ENCODE data around the gene NR1I3. TPM values are rescaled to one million over a fixed set of nuclear protein-coding genes. Genes with fewer than 3 reads are reported as not detected.

NR1I3 gene
- polyA plus RNA-seq, 1 experiment, result not detected

DNA sequence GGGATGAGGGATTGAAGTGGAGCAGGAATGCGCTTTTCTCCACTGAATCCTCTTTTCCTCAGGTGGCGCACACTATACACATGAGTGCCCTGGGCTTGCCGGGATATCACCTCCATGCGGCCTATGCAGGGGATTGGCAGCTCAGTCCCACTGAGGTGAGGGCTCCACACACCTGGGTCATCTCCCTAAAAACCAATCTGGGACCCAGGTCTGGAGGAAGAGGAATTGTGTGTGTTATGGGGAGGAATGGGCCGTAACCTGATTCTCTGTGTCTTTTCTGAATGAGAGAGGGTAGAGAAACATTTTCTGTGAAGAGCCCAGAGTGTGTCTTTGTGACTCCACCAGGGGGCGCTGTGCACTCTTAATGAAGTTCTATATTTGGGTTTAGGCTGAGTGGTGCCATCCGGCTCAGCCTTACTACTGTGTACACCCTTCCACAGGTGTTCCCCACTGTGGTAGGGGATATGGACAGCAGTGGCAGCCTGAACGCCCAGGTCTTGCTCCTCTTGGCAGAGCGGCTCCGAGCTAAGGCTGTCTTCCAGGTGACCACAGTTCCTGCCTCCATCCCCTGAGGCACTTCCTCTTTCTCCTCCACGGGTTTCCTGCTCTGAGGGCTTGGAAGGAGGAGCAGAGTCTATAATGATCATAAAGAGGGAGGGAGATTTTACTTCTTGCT is 10.7 kb downstream of the NR1I3 start:
- Histone ChIP-seq H3K27me3 (ENCODE audit: control insufficient read depth, insufficient read depth, low read length) (no peaks in the 10 kb centered on the region), H3K36me3 (ENCODE audit: control insufficient read depth, insufficient read depth, low read length) (peaks cover 6% of the 10 kb centered on the region), H3K4me3 (ENCODE audit: low read depth, low read length) (no peak overlapping the region)
- no peak for DNase-seq (ENCODE audit: low read depth)
- ChIA-PET CTCF (interaction anchor here (0.6 to 10.0 kb wide), 32 partner anchors 8 to 210 kb away, joined by 3 to 159 read pairs (median 5); partner anchors contain the start of genes FCER1G, NDUFS2, NR1I3 and PPOX), POLR2A (no interaction called here)
- TF ChIP-seq, protein P1, sequence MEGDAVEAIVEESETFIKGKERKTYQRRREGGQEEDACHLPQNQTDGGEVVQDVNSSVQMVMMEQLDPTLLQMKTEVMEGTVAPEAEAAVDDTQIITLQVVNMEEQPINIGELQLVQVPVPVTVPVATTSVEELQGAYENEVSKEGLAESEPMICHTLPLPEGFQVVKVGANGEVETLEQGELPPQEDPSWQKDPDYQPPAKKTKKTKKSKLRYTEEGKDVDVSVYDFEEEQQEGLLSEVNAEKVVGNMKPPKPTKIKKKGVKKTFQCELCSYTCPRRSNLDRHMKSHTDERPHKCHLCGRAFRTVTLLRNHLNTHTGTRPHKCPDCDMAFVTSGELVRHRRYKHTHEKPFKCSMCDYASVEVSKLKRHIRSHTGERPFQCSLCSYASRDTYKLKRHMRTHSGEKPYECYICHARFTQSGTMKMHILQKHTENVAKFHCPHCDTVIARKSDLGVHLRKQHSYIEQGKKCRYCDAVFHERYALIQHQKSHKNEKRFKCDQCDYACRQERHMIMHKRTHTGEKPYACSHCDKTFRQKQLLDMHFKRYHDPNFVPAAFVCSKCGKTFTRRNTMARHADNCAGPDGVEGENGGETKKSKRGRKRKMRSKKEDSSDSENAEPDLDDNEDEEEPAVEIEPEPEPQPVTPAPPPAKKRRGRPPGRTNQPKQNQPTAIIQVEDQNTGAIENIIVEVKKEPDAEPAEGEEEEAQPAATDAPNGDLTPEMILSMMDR (IDR thresholded peaks at IDR 0.05; ENCODE audit: insufficient read depth, low read depth, low read length), result peak; percentile 81

DNA sequence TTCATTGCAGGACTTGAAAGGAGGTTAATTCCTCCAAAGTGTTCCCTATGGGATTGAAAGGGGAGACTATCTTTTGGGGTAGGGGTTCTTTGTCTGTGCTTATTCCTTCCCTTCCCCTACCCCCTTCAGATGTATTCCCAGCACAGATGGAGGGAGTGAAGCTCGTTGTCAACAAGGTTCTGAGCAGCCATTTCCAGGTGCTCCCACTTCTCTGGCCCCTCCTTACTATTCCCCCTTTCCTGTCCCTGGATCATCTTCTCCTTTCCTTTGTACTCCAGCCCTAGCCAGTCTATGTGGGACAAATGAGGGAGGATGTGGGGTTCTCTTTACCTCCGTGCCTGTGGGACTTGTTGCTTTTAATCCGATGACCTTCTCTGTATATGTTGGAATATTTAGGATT is 11.2 kb downstream of the NR1I3 start:
- ChIA-PET CTCF (interaction anchor here (0.7 to 10.0 kb wide), 26 partner anchors 9 to 210 kb away, joined by 3 to 159 read pairs (median 6); partner anchors contain the start of genes FCER1G, NDUFS2, NR1I3 and PPOX), POLR2A (no interaction called here)
- Histone ChIP-seq H3K36me3 (ENCODE audit: control insufficient read depth, insufficient read depth, low read length) (peaks cover 6% of the 10 kb centered on the region), H3K4me3 (ENCODE audit: low read depth, low read length) (peak overlapping the region; percentile 63), H3K27me3 (ENCODE audit: control insufficient read depth, insufficient read depth, low read length) (no peaks in the 10 kb centered on the region)
- no peak for DNase-seq (ENCODE audit: low read depth)
- TF ChIP-seq, protein P1 (IDR thresholded peaks at IDR 0.05; ENCODE audit: insufficient read depth, low read depth, low read length), result no peak

DNA sequence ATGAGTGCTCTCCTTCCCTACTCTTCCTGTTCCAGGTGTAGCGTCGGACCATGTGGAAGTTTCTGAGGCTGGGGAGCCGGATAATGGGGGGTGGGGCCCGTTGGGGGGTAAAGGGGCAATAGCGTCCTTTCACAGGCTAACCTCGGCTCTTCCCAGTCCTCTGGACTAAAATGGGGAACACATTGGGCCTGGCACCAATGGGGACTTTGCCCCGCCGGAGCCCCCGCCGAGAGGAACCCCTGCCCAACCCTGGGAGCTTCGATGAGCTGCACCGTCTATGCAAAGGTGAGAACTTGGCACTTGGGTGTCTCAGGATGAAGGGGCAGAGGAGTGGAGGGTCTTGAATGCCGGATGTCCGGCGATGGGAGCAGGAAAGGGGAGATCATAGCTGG is 11.7 kb downstream of the NR1I3 start:
- Histone ChIP-seq H3K36me3 (ENCODE audit: control insufficient read depth, insufficient read depth, low read length) (peaks cover 6% of the 10 kb centered on the region), H3K4me3 (ENCODE audit: low read depth, low read length) (peak overlapping the region; percentile 63), H3K27me3 (ENCODE audit: control insufficient read depth, insufficient read depth, low read length) (no peaks in the 10 kb centered on the region)
- CTCF ChIA-PET, result interaction anchor here (0.5 to 10.0 kb wide), 31 partner anchors 9 to 211 kb away, joined by 3 to 159 read pairs (median 5); partner anchors contain the start of genes FCER1G, NDUFS2, NR1I3 and PPOX
- POLR2A ChIA-PET, result interaction anchor here (0.8 kb wide), 1 partner anchor 79 kb away, joined by 3 read pairs; no protein-coding TSS in a partner anchor
- DNase-seq (ENCODE audit: low read depth), result no peak
- TF ChIP-seq, protein P1 (IDR thresholded peaks at IDR 0.05; ENCODE audit: insufficient read depth, low read depth, low read length), result no peak

DNA sequence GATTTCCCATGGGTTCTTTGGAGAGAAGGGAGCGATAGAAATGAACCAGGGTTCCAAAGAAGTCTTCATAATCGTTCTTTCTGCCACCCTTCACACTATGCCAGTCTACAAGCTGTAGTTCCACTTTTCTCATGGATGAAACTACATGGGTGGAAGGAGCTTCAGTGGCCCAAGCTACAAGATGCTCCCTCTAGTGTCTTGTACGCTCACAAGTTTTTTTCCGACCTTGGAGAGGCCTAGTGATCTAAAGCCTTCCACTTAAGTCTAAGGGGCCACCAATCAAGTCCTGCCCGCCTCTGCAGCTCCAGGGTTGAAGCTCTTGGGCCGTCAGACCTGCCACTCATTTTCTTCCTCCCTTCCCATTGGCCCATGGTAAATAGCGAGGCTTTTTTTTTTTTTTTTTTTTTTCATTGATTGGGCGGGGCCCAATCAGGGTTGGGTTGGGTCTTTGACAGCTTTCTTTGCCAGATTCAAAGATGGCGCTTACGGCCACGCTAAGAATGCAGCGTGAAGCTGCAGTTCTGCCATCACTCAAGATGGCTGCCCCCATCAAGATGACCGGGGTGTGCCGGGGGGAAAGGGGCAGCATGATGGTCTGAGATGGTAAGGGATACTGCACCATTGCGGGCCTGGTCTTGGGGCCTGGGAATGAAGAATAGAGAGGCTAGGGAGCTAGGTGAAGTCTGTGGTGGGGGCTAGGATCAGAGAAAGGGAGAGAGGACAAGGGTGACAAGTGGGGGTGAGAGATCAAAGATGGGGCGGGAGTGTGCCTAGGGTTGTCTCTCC is 12.3 kb downstream of the NR1I3 start, which contains the start of gene TOMM40L:
TSS of gene TOMM40L (plus strand) at position 527 of the 786 bp plus-strand sequence. CDS start 430 bp downstream, outside the sequence.
- peak; percentile 99 for DNase-seq (ENCODE audit: low read depth)
- Histone ChIP-seq H3K36me3 (ENCODE audit: control insufficient read depth, insufficient read depth, low read length) (peaks cover 6% of the 10 kb centered on the region), H3K27me3 (ENCODE audit: control insufficient read depth, insufficient read depth, low read length) (no peaks in the 10 kb centered on the region), H3K4me3 (ENCODE audit: low read depth, low read length) (peak within 1 kb of the TSS; percentile 63)
- ChIA-PET POLR2A (interaction anchor here (0.6 to 0.8 kb wide), 5 partner anchors 24 to 126 kb away, joined by 3 to 12 read pairs (median 4); no protein-coding TSS in a partner anchor), CTCF (interaction anchor here (0.5 to 10.0 kb wide), 27 partner anchors 9 to 211 kb away, joined by 3 to 159 read pairs (median 7); partner anchors contain the start of genes ADAMTS4, FCER1G, NDUFS2 and NR1I3)
- TF ChIP-seq, protein P1 (IDR thresholded peaks at IDR 0.05; ENCODE audit: insufficient read depth, low read depth, low read length), result peak; percentile 76

Data from BJ (cell line).